GM19099 (cell line): Measurements from ENCODE around the gene WDR5B.

Experiments used
- POLR2A ChIP-seq: IDR thresholded peaks from 3 replicates; pipeline ENCODE4 v1.6.1; 2011; ENCODE audit warnings: low read depth; ENCODE audit not compliant: insufficient read length; ENCODE audit errors: extremely low read depth

The WDR5B gene

GRCh38 chr3:122410111-122410510, 5.8 kb downstream of the WDR5B start:
- no peak for TF ChIP-seq POLR2A

DNA sequence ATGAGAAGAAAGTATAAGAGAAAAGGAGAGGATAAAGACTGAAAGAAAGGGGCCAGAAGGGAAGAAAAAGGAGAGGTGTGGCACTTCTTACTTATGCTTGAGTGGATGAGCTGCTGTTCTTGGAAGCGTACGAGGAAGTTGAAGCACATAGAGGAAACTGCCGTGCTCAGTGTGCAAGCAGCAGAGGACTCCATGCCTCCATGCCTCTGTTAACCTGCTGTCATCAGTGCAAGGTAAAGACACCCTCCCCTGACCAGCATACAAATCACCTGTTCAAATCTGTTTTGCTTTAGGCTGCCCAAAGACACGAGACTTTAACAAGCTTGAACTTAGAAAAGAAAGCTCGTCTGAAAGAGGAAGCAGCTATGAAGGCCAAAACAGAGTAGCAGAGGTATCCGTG, 6.4 kb downstream of the WDR5B start:
- no peak for TF ChIP-seq POLR2A

DNA sequence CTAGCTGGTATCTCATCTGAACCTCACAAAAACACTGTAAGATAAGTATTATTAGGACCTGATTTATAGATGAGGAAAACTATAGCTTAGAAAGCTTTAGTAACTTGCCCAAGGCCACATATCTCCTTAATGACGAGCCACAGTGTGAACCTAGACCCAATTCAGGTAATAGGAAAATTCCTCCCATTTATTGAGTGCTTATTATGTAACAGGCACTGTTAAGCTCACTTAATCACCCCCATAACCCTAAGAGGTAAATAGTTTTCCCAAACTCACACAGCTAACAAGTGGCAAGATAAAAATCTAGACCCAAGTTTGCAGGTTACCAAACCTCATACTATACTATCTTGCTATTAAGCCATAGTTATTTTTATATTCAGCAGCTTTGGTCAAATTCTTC, 7.9 kb downstream of the WDR5B start:
- no peak for TF ChIP-seq POLR2A

- no peak for TF ChIP-seq POLR2A
Observed at GRCh38 chr3:122406198-122406597, 9.7 kb downstream of the WDR5B start.

GRCh38 chr3:122405015-122405414, 10.8 kb downstream of the WDR5B start:
- TF ChIP-seq POLR2A, result no peak

GRCh38 chr3:122403489-122403888, 12.4 kb downstream of the WDR5B start:
- no peak for TF ChIP-seq POLR2A

DNA sequence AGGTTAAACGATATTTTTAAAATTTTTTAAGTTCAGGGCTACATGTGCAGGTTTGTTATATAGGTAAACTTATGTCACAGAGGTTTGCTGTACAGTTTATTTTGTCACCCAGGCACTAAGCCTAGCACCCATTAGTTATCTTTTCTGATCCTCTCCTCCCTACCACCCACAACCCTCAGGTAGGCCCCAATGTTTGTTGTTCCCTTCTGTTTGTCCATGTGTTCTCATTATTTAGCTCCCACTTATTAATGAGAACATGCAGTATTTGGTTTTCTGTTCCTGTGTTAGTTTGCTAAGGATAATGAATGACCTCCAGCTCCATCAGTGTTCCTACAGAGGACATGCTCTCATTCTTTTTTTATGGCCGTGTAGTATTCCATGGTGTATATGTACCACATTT, 16.9 kb downstream of the WDR5B start:
- TF ChIP-seq POLR2A, result no peak

DNA sequence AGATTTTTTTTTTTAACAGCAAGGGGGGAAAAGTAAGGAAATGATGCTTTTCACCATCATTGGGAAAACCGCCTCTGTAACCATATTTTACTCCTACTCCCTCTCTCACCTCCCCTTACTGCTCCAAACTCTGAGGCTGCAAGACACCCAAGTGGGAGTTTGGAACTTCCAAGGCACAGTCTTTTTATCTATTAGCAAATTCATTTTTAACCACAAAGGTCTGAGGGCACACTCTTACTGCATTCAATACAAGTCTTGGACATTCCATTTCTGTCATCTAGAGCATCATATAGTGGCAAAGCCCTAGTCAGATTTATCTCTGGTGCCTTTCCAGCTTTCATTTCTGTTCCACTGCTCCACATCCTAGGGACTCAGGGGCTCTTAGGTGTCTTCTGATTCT, 18.7 kb downstream of the WDR5B start:
- no peak for TF ChIP-seq POLR2A

- no peak for TF ChIP-seq POLR2A
Observed at GRCh38 chr3:122396511-122396910, 19.4 kb downstream of the WDR5B start.

DNA sequence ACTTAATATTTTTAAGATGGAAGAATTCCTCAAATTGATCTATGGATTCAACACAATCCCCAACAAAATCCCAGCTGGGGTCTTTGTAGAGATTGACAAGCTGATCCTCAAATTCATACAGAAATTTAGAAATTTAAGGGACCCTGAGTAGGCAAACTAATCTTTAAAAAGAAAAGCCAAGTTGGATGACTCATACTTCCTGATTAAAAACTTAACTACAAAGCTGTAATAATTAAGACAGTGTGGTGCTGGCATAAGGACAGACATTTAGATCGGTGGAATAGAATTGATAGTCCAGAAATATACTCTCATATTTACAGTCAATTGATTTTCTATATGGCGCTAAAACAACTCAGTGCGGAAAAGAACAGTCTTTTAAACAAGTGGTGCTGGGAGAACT, 20.3 kb downstream of the WDR5B start:
- no peak for TF ChIP-seq POLR2A

DNA sequence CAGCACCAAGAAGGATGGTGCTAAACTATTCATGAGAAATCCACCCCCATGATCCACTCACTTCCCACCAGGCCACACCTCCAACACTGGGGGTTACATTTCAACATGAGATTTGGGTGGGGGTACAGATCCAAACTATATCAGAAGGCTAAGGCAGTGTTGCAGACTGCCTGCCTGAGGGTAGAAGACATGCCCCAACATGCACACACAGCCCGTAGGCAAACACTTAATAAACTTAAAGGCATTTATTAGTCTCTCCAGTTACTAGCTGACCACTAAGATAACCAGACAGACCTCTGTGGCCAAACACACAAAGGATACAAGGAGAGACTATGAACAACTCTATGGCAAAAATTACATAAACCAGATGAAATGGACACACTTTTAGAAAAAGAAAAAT, 21.7 kb downstream of the WDR5B start:
- TF ChIP-seq POLR2A, result no peak

DNA sequence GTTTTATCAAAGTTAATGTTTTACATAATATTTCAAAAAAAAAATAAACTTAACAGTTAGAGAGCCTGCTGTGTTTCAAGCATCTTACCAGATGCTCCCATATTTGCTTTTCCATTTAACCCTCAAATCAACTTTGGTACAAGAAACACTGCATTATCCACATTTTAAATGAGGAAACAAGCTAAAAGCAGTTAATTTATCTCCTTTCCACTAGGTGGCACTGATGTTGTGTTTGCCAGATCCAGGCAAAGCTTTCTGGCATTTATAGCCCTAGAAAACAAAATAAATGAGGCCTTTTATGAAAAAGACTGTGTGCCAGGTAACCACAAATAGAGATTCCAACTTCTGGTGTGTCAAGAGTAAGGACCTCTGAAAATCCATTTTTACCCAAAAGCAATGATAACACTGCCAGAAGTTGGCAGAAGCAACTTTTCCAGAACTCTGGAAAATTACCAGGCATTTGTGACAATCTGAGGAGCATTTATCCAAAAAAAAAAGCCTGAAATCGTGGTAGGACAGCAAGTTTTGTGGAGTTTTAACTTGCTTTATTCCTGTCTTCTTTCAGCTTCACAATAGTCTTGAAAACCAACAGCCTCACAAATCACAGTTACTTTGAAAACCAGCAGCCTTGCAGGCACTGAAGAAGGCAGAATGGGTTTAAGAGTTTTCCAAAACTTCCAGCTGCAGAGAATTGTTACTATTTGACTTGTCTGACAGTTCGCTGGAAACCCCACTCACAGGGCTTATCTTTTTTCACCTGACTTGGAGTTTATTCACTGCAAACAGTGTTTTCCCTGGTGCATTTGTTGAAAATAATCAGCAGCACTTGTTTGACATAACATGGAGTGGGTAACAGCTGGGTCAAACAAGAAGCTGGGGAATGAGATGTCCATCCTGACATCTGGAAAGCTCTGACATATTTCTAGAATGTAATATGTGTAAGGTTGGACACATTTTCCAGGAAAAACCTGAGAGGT, 22.7 kb downstream of the WDR5B start:
- no peak for TF ChIP-seq POLR2A

DNA sequence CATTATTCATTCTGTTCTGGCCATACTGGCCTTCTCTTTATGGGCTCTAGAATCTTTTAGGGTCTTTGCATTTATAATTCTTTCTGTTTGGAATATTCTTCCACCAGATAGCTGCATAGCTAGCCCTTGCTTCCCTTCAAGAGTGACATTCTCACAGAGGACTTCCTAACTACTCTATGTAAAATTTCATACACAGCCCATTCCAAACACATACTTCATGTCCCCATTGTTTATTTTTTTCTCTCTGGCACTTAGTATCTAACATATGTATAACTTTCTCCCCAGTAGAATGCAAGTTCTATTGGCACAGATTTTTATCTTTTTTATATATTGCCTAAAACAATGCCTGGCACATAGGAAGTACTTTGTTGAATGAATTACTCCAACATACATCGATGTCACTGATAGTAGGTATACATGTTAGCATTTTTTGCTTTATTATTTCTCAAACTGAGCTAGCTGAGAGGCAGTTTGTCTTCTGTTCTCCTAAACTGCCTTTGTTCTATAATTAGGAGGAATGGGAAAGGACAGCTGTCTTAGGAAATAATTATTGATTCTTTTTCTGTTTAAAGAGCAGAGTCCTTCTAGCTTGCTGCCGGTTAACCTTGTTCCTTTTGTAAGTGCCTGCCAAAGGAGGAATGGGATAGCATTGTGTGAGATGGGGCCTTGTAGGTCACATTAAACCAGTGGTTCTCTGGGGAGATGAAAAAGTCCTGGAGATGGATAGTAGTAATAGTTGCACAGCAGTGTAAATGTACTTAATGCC, 24.0 kb downstream of the WDR5B start:
- no peak for TF ChIP-seq POLR2A

- no peak for TF ChIP-seq POLR2A
Observed at GRCh38 chr3:122390665-122391064, 25.2 kb downstream of the WDR5B start.

DNA sequence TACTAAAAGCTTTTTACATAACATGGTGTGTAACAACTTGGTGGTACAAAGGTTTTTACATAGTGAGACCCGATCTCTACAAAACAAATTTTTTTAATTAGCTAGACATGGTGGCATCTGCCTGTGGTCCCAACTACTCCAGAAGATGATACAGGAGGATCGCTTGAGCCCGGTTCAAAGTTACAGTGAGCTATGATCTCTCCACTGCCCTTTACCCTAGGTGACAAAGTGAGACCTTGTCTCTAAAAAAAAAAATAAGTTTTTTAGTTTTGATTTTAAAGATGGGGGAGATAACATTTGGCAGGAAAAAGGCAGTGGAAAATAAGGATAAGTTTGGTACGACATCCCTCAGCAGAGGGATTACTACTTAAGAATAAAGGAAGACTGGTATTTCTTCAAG, 26.0 kb downstream of the WDR5B start:
- no peak for TF ChIP-seq POLR2A

GRCh38 chr3:122389197-122389596, 26.7 kb downstream of the WDR5B start:
- TF ChIP-seq POLR2A, result no peak
